ENCODE data around the gene PPP1R9A.

PPP1R9A gene

GRCh38 chr7:95267754-95268153, 360.4 kb downstream of the PPP1R9A start:
- DNase-seq, result no peak

GRCh38 chr7:95269640-95270039, 362.2 kb downstream of the PPP1R9A start:
- no peak for DNase-seq

DNA sequence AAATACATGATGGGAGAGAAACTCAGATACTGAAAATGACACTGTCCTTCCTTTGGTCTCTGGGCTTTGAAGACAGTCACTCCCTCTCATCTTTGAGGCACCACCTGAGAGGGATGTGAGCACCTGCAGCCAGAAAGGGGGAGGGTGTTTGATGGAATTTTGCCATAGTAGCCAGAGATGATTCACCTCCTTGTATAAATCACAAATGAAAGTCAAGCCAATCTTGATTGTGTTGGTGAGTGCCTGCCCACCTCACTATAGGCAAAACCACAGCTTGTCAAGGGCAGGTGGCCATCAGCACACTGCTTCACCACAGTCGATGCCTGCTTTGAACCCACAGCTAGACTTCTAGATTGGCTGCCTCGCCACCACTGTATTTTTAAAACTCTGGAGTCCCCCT, 368.7 kb downstream of the PPP1R9A start:
- no peak for DNase-seq

- no peak for DNase-seq
Observed at GRCh38 chr7:95279417-95279816, 372.0 kb downstream of the PPP1R9A start.

- DNase-seq, result no peak
Observed at GRCh38 chr7:95286096-95286495, 378.7 kb downstream of the PPP1R9A start.

DNA sequence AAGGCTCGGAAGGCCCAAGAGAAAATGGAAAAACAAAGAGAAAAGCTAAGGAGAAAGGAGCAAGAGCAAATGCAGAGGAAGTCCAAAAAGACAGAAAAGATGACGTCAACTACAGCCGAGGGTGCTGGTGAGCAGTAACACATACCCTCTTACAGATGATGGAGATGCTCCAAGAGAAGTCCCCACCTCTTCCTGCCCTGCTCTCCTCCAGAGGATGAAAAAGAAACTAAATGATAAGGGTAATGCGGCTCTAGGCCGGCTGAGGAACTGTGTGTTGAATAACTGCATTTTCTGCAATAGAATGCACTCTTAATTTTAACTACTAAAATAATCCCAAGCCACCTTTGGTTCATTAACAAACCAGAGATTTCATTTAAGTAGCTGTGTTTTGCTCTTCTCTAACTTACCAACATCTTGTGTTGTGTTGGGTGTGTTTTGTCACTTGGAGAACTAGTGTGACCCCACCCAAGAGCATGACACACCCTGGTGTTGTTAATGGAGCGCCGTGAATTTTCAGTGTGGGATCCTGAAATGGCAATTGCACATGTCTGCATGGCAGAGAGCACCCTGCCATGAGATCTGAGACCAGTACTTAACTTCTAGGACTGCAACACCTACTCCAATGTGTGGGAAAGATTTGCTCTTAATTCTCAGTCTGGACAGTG, 382.9 kb downstream of the PPP1R9A start:
- no peak for DNase-seq

DNA sequence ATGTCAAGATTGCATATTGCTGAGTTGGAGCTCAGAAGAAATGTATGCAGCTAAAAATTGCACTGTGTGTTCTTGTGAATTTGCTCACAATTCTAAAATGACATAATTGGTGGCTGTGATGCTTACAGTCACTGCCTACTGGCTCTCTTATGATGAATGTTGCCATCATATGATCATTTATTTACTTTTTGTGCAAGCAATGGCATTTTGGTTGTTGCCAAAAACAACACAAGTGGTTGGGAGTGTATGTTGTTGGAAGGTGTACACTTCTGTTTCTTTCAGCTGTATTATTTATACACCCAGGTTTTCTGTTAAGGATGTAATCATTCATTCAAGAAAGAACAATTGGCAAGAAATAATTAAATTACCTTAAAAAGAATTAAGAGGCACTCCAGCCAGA, 388.0 kb downstream of the PPP1R9A start:
- DNase-seq, result no peak

GRCh38 chr7:95296456-95296855, 389.1 kb downstream of the PPP1R9A start:
- no peak for DNase-seq

DNA sequence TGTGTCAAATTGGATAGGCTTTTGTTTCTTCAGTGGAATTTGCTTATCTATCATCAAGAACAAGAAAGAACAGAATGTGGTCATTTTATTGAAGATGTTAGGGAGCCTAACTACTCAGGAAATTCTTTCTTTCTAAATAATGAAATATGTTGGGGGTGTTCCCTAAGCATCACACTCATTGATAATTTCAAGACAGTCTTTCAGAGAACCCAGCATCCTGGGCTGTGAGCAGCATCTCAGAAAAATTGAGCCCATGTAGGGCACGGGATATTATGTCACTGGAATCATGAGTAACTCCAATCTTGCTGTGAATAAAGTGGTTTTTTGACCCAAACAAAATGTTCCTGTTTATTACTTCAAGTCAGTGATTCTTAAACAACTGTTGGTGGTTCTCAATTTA, 389.6 kb downstream of the PPP1R9A start:
- no peak for DNase-seq

DNA sequence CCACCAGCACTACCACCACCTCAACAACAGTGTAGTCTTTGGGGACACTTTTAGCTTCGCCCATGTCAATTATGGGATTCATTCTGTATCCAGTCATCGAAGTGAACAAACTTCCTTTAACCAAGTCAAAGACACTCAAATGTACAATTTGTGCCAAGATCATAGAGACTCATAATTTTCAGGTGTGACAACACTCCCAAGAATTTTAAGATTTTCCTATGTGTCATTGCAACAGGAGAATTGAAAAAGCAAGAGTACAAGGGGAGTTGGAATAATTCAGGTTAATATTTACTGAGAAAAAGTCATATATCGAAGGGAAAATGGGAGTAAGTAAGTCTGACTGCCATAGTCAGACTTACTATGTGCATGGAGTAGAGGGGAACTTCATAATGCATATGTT, 390.7 kb downstream of the PPP1R9A start:
- no peak for DNase-seq

GRCh38 chr7:95303013-95303905, 395.9 kb downstream of the PPP1R9A start:
- DNase-seq, result no peak

GRCh38 chr7:95304990-95305389, 397.6 kb downstream of the PPP1R9A start:
- DNase-seq, result no peak

DNA sequence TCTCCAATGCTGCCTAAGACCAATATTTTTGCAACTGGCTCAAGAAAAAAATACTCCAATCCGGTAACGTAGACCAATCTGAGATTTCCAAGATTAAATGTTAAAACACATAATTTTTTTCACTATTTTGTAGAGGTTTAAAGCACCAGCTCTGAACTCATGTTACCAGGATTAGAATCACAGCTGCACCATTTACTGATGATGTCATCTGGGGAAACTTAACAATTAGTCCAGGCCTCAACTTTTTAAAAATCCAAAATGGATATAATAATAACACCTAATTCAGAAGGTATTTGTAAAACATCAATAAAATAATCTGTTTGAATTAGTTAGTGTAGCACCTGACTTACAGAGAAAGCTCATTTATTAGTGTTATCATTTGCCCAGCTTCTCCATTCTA, 402.6 kb downstream of the PPP1R9A start:
- no peak for DNase-seq

DNA sequence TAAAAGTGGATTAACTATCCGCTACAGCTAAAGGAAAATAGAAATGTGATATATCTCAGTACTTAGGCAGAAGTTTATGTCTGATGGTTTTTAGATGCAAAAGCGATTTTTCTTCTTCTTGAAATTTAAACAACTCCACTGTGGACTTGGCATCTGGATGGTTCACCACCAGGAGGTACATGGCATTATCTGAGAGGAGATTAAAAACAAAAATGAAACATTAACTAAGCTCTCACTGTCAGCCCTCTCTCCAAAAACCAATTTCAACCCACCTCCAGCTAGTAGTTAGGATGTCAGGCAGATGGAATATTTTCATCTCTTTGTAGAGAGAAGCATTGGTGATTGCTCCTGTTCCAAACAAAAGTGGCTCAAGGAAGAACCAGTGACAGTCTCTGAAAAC, 404.0 kb downstream of the PPP1R9A start:
- no peak for DNase-seq

DNA sequence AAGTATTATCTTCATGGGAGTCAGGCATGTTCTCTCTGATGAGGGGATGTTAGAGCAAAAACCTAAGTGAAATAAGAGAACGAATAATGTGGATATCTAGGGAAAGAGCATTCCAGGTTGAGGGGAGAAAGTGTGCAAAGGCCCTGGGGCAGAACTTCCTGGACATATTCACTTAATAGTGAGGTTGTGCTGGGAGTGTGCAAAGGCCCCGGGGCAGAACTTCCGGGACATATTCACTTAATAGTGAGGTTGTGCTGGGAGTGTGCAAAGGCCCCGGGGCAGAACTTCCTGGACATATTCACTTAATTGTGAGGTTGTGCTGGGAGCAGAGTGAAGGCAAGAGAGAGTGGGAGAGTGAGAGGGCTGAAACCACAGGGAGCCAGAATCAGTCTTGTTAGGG, 405.2 kb downstream of the PPP1R9A start:
- no peak for DNase-seq

DNA sequence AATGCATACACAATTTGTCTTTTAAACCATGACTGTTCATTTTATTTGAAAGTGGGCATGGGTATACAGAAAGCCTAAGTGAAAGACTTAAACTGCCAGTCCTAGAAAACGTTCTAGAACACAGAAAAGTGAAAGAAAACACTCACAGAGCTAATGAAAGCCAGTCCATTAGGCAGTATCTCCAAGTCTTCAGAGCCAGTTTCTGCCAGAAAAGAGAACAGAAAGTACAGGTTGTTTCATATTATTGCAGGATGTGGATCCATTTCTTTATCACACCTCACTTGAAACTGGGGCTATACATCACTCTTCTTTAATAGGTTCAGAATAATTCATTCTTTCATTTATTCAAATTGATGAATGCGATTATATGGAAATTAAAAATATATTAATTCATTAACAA, 409.2 kb downstream of the PPP1R9A start:
- DNase-seq, result no peak

- no peak for DNase-seq
Observed at GRCh38 chr7:95317546-95317945, 410.2 kb downstream of the PPP1R9A start.

GRCh38 chr7:95317966-95318365, 410.6 kb downstream of the PPP1R9A start:
- no peak for DNase-seq

DNA sequence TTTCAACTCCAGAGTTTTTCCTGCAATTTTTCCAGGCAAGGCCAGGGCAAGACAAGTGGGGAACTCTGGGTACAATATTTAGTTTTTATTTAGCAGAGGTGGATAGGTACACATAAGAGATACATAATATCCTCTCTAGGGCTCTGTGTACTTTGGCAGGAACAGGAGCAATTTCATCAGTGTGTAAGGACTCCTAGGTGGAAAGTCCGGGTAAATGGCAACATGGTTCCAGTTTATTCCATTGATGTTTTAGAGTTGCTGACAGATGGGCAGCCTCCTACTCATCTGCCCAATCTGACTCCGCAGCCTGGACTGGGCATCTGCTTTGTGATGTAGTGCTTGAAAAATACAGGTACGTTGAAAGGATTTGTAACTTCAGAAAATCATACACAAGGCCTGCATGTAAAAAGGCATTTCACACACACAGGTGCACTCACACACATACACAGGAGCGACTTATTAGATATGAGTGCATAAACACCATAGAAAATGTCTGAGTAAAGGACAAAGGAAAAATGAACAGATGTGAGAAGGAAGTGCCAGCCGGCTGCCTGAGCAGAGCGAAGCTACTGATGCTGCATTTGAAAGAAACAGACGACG, 411.2 kb downstream of the PPP1R9A start:
- DNase-seq, result peak; percentile 91

GRCh38 chr7:95319570-95319969, 412.2 kb downstream of the PPP1R9A start:
- DNase-seq, result no peak

DNA sequence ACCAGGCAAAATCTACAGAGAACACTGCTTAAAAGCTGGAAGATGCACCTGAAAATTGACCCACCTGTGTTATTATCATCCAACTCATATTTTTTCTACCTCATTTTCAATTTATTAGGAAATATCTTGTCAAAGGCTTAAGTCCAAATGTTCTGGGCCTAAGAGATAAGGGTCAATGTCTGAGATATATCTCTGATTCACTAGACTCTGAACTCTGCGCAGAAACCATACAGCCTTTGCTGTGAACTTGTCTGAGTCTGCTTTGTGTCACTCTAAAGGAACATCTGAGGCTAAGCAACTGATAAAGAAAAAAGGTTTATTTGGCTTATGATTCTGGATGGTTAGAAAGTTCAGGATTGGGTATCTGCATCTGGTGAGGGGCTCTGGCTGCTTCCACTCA, 413.3 kb downstream of the PPP1R9A start:
- no peak for DNase-seq

- no peak for DNase-seq
Observed at GRCh38 chr7:95321720-95322119, 414.3 kb downstream of the PPP1R9A start.

GRCh38 chr7:95322396-95322795, 415.0 kb downstream of the PPP1R9A start:
- DNase-seq, result no peak

- no peak for DNase-seq
Observed at GRCh38 chr7:95322854-95323253, 415.5 kb downstream of the PPP1R9A start.
